Common myeloid progenitor, CD34-positive (primary cell): ENCODE measurements around the gene MBD6.
A peak's percentile ranks its signal among the peaks of the same experiment; 100 is the strongest.
"Not testable (repeated sequence)": the region's sequence is repeated elsewhere in the genome, so short reads cannot be mapped to it uniquely, and the experiment has no call there.

ENCODE experiments used
- CTCF ChIA-PET: fragments of 350-600 bp; sonication (Branson Sonifier 250); formaldehyde crosslinking; loops from one replicate; lab custom pipeline; 2021; ENCODE audit warnings: antibody characterized with exemption; lab: Charles Lee
- POLR2A ChIA-PET: fragments of 350-600 bp; sonication (Branson Sonifier 250); formaldehyde crosslinking; loops from one replicate; lab custom pipeline; 2021; ENCODE audit warnings: antibody characterized with exemption; lab: Charles Lee
- DNase-seq, 3 donors: peaks; one replicate each; pipeline versions ENCODE4 v3.0.0 to v3.0.0-alpha.2; 2013
- H3K27ac ChIP-seq, 2 experiments: 1 replicate in 1 of 2; 2 replicates in 1 of 2; pipeline ENCODE4 v1.7.0; 2013; ENCODE audit warnings: inconsistent platforms in 2 of 2, low read length in 2 of 2, mild to moderate bottlenecking in 2 of 2, low read depth in 1 of 2, moderate library complexity in 1 of 2; ENCODE audit not compliant: severe bottlenecking in 2 of 2, insufficient read depth in 1 of 2, poor library complexity in 1 of 2
- H3K27me3 ChIP-seq, 5 experiments: replicated peaks in 2 of 5; 1 replicate in 3 of 5; 2 replicates in 2 of 5; pipeline versions ENCODE4 v1.6.1 to v1.7.0; 2013; ENCODE audit warnings: low read length in 4 of 5, mild to moderate bottlenecking in 2 of 5, moderate library complexity in 2 of 5, inconsistent platforms in 1 of 5; ENCODE audit not compliant: insufficient read depth in 5 of 5, control insufficient read depth in 4 of 5
- H3K36me3 ChIP-seq, 4 experiments: 1 replicate in 2 of 4; 2 replicates in 2 of 4; pipeline versions ENCODE4 v1.6.1 to v1.7.0; 2013; ENCODE audit warnings: low read length in 3 of 4, control low read depth in 1 of 4, mild to moderate bottlenecking in 1 of 4; ENCODE audit not compliant: control insufficient read depth in 4 of 4, insufficient read depth in 4 of 4
- H3K4me1 ChIP-seq, 4 experiments: 1 replicate in 3 of 4; 2 replicates in 1 of 4; pipeline versions ENCODE4 v1.6.1 to v1.7.1; 2013; ENCODE audit warnings: low read length in 3 of 4, mild to moderate bottlenecking in 3 of 4, control low read depth in 1 of 4, inconsistent platforms in 1 of 4, moderate library complexity in 1 of 4; ENCODE audit not compliant: control insufficient read depth in 4 of 4, insufficient read depth in 4 of 4; ENCODE audit errors: control extremely low read depth in 1 of 4
- H3K4me3 ChIP-seq, 7 experiments: 1 replicate in 4 of 7; 2 replicates in 3 of 7; pipeline versions ENCODE4 v1.5.1 to v1.7.0; 2013; ENCODE audit warnings: mild to moderate bottlenecking in 7 of 7, low read length in 6 of 7, moderate library complexity in 6 of 7, inconsistent platforms in 2 of 7, low read depth in 2 of 7, control low read depth in 1 of 7; ENCODE audit not compliant: insufficient read depth in 4 of 7, control insufficient read depth in 1 of 7; ENCODE audit errors: extremely low read depth in 1 of 7
- H3K9me3 ChIP-seq, 5 experiments: 1 replicate in 4 of 5; 2 replicates in 1 of 5; pipeline versions ENCODE4 v1.6.1 to v1.7.1; 2013; ENCODE audit warnings: low read length in 4 of 5, mild to moderate bottlenecking in 2 of 5, inconsistent platforms in 1 of 5, low read depth in 1 of 5, moderate library complexity in 1 of 5; ENCODE audit not compliant: control insufficient read depth in 4 of 5, insufficient read depth in 2 of 5; ENCODE audit errors: control extremely low read depth in 1 of 5
- WGBS: methylation state at CpG from one replicate; pipeline ENCODE4 v1.1.5; 2013; ENCODE audit not compliant: insufficient coverage; 5-methylcytosine and 5-hydroxymethylcytosine counted together

Gene MBD6

GRCh38 chr12:57514720-57515407 lies 7.8 kb upstream of the MBD6 start:
- WGBS, result 94% methylated on average over 6 of the region's 9 CpGs
- POLR2A ChIA-PET, result interaction anchor here (0.8 to 2.8 kb wide), 4 partner anchors 8 to 54 kb away, joined by 3 to 19 read pairs (median 8); partner anchors contain the start of gene ARHGAP9
- Histone ChIP-seq H3K4me1 (peaks cover 0 to 19% (median 16%) of the 10 kb centered on the region in 4 experiments), H3K4me3 (no peak overlapping the region), H3K36me3 (peaks cover 28 to 75% (median 60%) of the 10 kb centered on the region in 4 experiments), H3K27me3 (no peaks in the 10 kb centered on the region), H3K9me3 (no peaks in the 10 kb centered on the region), H3K27ac (no peak overlapping the region)
- no peak for DNase-seq
- CTCF ChIA-PET, result interaction anchor here (0.6 to 5.3 kb wide), 12 partner anchors 9 to 56 kb away, joined by 3 to 22 read pairs (median 4); partner anchors contain the start of genes DCTN2 and GLI1

- Histone ChIP-seq H3K27me3 (no peaks in the 10 kb centered on the region), H3K4me1 (peaks cover 0 to 21% (median 17%) of the 10 kb centered on the region in 4 experiments), H3K9me3 (no peaks in the 10 kb centered on the region), H3K27ac (no peak overlapping the region), H3K36me3 (peaks cover 28 to 73% (median 58%) of the 10 kb centered on the region in 4 experiments), H3K4me3 (no peak overlapping the region)
- DNase-seq, result no peak
- ChIA-PET CTCF (interaction anchor here (0.9 to 5.3 kb wide), 11 partner anchors 11 to 57 kb away, joined by 3 to 22 read pairs (median 5); partner anchors contain the start of genes DCTN2 and GLI1), POLR2A (interaction anchor here (0.8 to 2.8 kb wide), 8 partner anchors 9 to 421 kb away, joined by 3 to 19 read pairs (median 4); partner anchors contain the start of genes ARHGAP9 and DCTN2)
- WGBS, result 94% methylated on average over 3 of the region's 3 CpGs
These were observed 7.2 kb upstream of the MBD6 start for GRCh38 chr12:57515408-57515933.

- ChIA-PET CTCF (interaction anchor here (0.9 to 5.3 kb wide), 12 partner anchors 11 to 109 kb away, joined by 3 to 22 read pairs (median 5); partner anchors contain the start of genes ARHGAP9, DCTN2 and GLI1), POLR2A (interaction anchor here (0.8 to 2.8 kb wide), 11 partner anchors 9 to 420 kb away, joined by 3 to 19 read pairs (median 4); partner anchors contain the start of genes ARHGAP9, DCTN2 and MARS1)
- Histone ChIP-seq H3K27ac (peak overlapping the region in 1 of 2 experiments; percentile 27), H3K4me3 (no peak overlapping the region), H3K9me3 (no peaks in the 10 kb centered on the region), H3K4me1 (peaks cover 0 to 25% (median 20%) of the 10 kb centered on the region in 4 experiments), H3K27me3 (no peaks in the 10 kb centered on the region), H3K36me3 (peaks cover 28 to 68% (median 57%) of the 10 kb centered on the region in 4 experiments)
- WGBS, result 97% methylated on average over 6 of the region's 11 CpGs
- peak in 2 of 3 donors; percentile 35 to 42 for DNase-seq
These were observed 6.6 kb upstream of the MBD6 start for GRCh38 chr12:57515934-57516541.

- Histone ChIP-seq H3K36me3 (peaks cover 26 to 62% (median 51%) of the 10 kb centered on the region in 4 experiments), H3K4me3 (no peak overlapping the region), H3K27ac (peak overlapping the region in 1 of 2 experiments; percentile 37), H3K4me1 (peaks cover 4 to 31% (median 27%) of the 10 kb centered on the region in 4 experiments), H3K9me3 (no peaks in the 10 kb centered on the region), H3K27me3 (no peaks in the 10 kb centered on the region)
- ChIA-PET POLR2A (interaction anchor here (1.1 to 2.8 kb wide), 6 partner anchors 17 to 103 kb away, joined by 3 to 19 read pairs (median 4); partner anchors contain the start of genes ARHGAP9, DCTN2 and MARS1), CTCF (interaction anchor here (0.5 to 5.3 kb wide), 10 partner anchors 20 to 247 kb away, joined by 3 to 22 read pairs (median 5); partner anchors contain the start of genes ARHGAP9, DCTN2 and GLI1)
- WGBS, result 93% methylated on average over 9 of the region's 11 CpGs
- no peak for DNase-seq
These were observed 5.9 kb upstream of the MBD6 start for GRCh38 chr12:57516617-57517153.

- H3K4me1 ChIP-seq, result peaks cover 7 to 36% (median 32%) of the 10 kb centered on the region in 4 experiments
- DNase-seq, result no peak
- H3K36me3 ChIP-seq, result peaks cover 22 to 57% (median 46%) of the 10 kb centered on the region in 4 experiments
- no peaks in the 10 kb centered on the region for H3K9me3 ChIP-seq
- 100% methylated on average over 1 of the region's 1 CpG for WGBS
- no peaks in the 10 kb centered on the region for H3K27me3 ChIP-seq
- ChIA-PET CTCF (interaction anchor here (0.5 to 5.3 kb wide), 6 partner anchors 29 to 246 kb away, joined by 4 to 22 read pairs (median 5); partner anchors contain the start of genes ARHGAP9 and DCTN2), POLR2A (interaction anchor here (1.1 to 2.8 kb wide), 5 partner anchors 17 to 36 kb away, joined by 3 to 19 read pairs (median 5); partner anchors contain the start of genes ARHGAP9, DCTN2 and MARS1)
- peak overlapping the region in 1 of 2 experiments; percentile 37 for H3K27ac ChIP-seq
- no peak overlapping the region for H3K4me3 ChIP-seq
These were observed 5.4 kb upstream of the MBD6 start for GRCh38 chr12:57517187-57517586.

- 99% methylated on average over 10 of the region's 10 CpGs for WGBS
- H3K9me3 ChIP-seq, H3K27me3 ChIP-seq, H3K4me3 ChIP-seq, DNase-seq: not testable (repeated sequence)
- ChIA-PET CTCF (interaction anchor here (1.6 to 5.3 kb wide), 3 partner anchors 37 to 107 kb away, joined by 4 to 22 read pairs (median 5); partner anchors contain the start of gene ARHGAP9), POLR2A (interaction anchor here (0.6 to 1.9 kb wide), 5 partner anchors 25 to 267 kb away, joined by 3 to 6 read pairs (median 4); partner anchors contain the start of gene STAC3)
- Histone ChIP-seq H3K4me1 (peaks cover 7 to 37% (median 34%) of the 10 kb centered on the region in 4 experiments), H3K27ac (peak overlapping the region in 1 of 2 experiments; percentile 37), H3K36me3 (peaks cover 18 to 52% (median 41%) of the 10 kb centered on the region in 4 experiments)
These were observed 4.9 kb upstream of the MBD6 start for GRCh38 chr12:57517718-57518117.
